Astrocyte of the spinal cord (primary cell): ENCODE results near the gene C4orf54.

ENCODE experiments used
- DNase-seq: peaks from one replicate; pipeline ENCODE4 v3.0.0; 2011; ENCODE audit warnings: low read depth, low spot score
- H3K4me3 ChIP-seq: 2 replicates; pipeline ENCODE4 v1.5.1; 2011; ENCODE audit warnings: low read depth, mild to moderate bottlenecking, low read length, moderate library complexity
- CTCF ChIP-seq: IDR thresholded peaks from 2 replicates; pipeline ENCODE4 v1.5.1; 2012; ENCODE audit warnings: low read depth, mild to moderate bottlenecking, low read length, inconsistent platforms
- in situ Hi-C: cut with HindIII; loops from 2 replicates; pipeline ENCODE4 v1.10.0; 2017; ENCODE audit warnings: low sequenced_read_pairs

The C4orf54 gene

GRCh38 chr4:99633772-99634171, 23.9 kb downstream of the C4orf54 start:
- H3K4me3 ChIP-seq = no peak overlapping the region
- no peak for TF ChIP-seq CTCF
- DNase-seq = no peak
- in situ Hi-C loops = no loop called here

GRCh38 chr4:99630857-99631360, 26.7 kb downstream of the C4orf54 start:
- H3K4me3 ChIP-seq = no peak overlapping the region
- in situ Hi-C loops = no loop called here
- TF ChIP-seq CTCF = no peak
- no peak for DNase-seq

- in situ Hi-C loops = no loop called here
- no peak overlapping the region for H3K4me3 ChIP-seq
- no peak for TF ChIP-seq CTCF
- no peak for DNase-seq
Observed at GRCh38 chr4:99629962-99630554, 27.6 kb downstream of the C4orf54 start.

- DNase-seq = no peak
- in situ Hi-C loops = no loop called here
- no peak for TF ChIP-seq CTCF
- no peak overlapping the region for H3K4me3 ChIP-seq
Observed at GRCh38 chr4:99628040-99628439, 29.6 kb downstream of the C4orf54 start.

DNA sequence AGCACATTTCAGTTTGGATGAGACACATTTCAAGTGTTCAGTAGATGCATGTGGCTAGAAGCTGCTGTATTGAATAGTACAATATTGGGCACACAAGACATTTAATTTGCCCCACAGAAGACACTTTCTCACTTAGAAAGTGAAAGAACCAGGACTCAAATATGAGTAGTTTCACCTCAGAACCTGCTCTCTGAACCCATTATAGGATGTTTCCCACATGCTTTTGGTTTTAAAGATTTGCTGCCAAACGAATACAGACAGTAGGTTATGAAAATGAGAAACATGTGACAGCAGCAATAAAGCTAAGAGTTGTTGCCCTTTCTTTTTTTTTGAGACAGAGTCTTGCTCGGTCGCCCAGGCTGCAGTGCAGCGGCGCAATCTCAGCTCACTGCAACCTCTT, 32.3 kb downstream of the C4orf54 start:
- TF ChIP-seq CTCF = no peak
- in situ Hi-C loops = no loop called here
- DNase-seq = no peak
- no peak overlapping the region for H3K4me3 ChIP-seq

DNA sequence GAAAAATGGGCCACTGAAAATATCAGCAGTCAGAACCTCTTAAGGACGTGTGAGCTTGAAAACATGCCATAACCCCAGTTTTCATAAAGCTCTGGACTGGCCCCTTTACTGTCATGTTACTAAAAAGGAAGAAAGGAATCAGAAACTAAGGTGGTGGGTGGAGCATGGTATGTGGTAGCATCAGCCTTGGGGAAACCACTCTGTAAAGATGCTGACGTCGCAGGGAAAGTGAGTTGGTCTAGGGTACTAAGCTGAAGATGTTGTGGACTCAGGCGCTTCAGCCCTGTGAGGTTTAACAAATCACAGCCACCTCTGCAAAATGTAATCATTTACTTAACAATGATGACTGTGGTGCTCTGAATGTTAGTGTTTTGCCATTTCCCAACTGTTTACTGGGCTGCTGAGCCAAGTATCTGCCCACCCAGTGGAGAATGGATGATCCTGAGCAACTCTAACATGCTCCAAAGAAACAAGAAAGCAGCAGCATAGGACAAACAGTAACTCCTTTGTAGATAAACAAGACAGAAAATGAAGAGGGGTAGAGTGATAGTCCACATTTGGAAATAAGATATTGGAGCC, 33.4 kb downstream of the C4orf54 start:
- in situ Hi-C loops = no loop called here
- DNase-seq = no peak
- no peak overlapping the region for H3K4me3 ChIP-seq
- TF ChIP-seq CTCF = no peak

- DNase-seq = no peak
- no peak for TF ChIP-seq CTCF
- no peak overlapping the region for H3K4me3 ChIP-seq
- in situ Hi-C loops = no loop called here
Observed at GRCh38 chr4:99622341-99622740, 35.3 kb downstream of the C4orf54 start.
